Stomach (tissue), 4 donors: ENCODE data around the gene TJAP1.

Experiments used
- CTCF ChIP-seq, 7 experiments: fragments of 450-650 bp in 4 of 7; fragments of 200-600 bp in 3 of 7; sonication (generic) in 3 of 7; IDR thresholded peaks; one replicate each; pipeline ENCODE4 v1.5.1; 2016 to 2019; ENCODE audit warnings: antibody characterized with exemption in 7 of 7, control low read depth in 2 of 7, mild to moderate bottlenecking in 1 of 7
- EP300 ChIP-seq: sonication (generic); formaldehyde crosslinking; IDR thresholded peaks from one replicate; pipeline ENCODE4 v1.6.1; 2017; ENCODE audit warnings: antibody characterized with exemption
- POLR2A ChIP-seq, 4 donors: fragments of 450-650 bp; IDR thresholded peaks; one replicate each; pipeline ENCODE4 v1.6.1; 2016; ENCODE audit warnings: antibody characterized with exemption in 4 of 4, control low read depth in 2 of 4, mild to moderate bottlenecking in 1 of 4, moderate library complexity in 1 of 4

GRCh38 chr6:43504756-43505593 is 27.6 kb downstream of the TJAP1 start:
- TF ChIP-seq CTCF (IDR thresholded peaks at IDR 0.05) (no peak), EP300 (no peak), POLR2A (IDR thresholded peaks at IDR 0.05) (no peak)
